ENCODE data around the gene PTPRG.

The PTPRG gene

GRCh38 chr3:62284442-62284841 is 723.1 kb downstream of the PTPRG start:
- DNase-seq (ENCODE audit: low spot score), result no peak

GRCh38 chr3:62287392-62287927 is 726.1 kb downstream of the PTPRG start:
- no peak for DNase-seq (ENCODE audit: low spot score)

- no peak for DNase-seq (ENCODE audit: low spot score)
These were observed 728.6 kb downstream of the PTPRG start for GRCh38 chr3:62289922-62290321.

GRCh38 chr3:62293051-62293780 is 731.8 kb downstream of the PTPRG start:
- DNase-seq (ENCODE audit: low spot score), result no peak

- DNase-seq (ENCODE audit: low spot score), result no peak
These were observed 734.2 kb downstream of the PTPRG start for GRCh38 chr3:62295571-62295970.

- DNase-seq (ENCODE audit: low spot score), result no peak
These were observed 739.2 kb downstream of the PTPRG start for GRCh38 chr3:62300617-62301016.

GRCh38 chr3:62312201-62312600 is 750.8 kb downstream of the PTPRG start:
- no peak for DNase-seq (ENCODE audit: low spot score)

GRCh38 chr3:62316525-62316924 is 755.2 kb downstream of the PTPRG start:
- no peak for DNase-seq (ENCODE audit: low spot score)

- peak; percentile 25 for DNase-seq (ENCODE audit: low spot score)
These were observed 757.0 kb downstream of the PTPRG start for GRCh38 chr3:62318365-62318751.

- DNase-seq (ENCODE audit: low spot score), result peak; percentile 94
These were observed 757.6 kb downstream of the PTPRG start for GRCh38 chr3:62318752-62319569.

- DNase-seq (ENCODE audit: low spot score), result no peak
These were observed 758.3 kb downstream of the PTPRG start for GRCh38 chr3:62319570-62320243.

GRCh38 chr3:62323241-62323640 is 761.9 kb downstream of the PTPRG start:
- DNase-seq (ENCODE audit: low spot score), result no peak

GRCh38 chr3:62325896-62326295 is 764.5 kb downstream of the PTPRG start:
- DNase-seq (ENCODE audit: low spot score), result peak; percentile 15

- no peak for DNase-seq (ENCODE audit: low spot score)
These were observed 768.6 kb downstream of the PTPRG start for GRCh38 chr3:62329971-62330370.

GRCh38 chr3:62332017-62332416 is 770.6 kb downstream of the PTPRG start:
- no peak for DNase-seq (ENCODE audit: low spot score)

GRCh38 chr3:62332835-62333244 is 771.5 kb downstream of the PTPRG start:
- no peak for DNase-seq (ENCODE audit: low spot score)

GRCh38 chr3:62335196-62335595 is 773.8 kb downstream of the PTPRG start:
- DNase-seq (ENCODE audit: low spot score), result peak; percentile 50

- DNase-seq (ENCODE audit: low spot score), result no peak
These were observed 782.4 kb downstream of the PTPRG start for GRCh38 chr3:62343755-62344154.

Measured in D341Med (cell line).